EL (cell line): Measurements from ENCODE around the gene AQP10.
A peak's percentile ranks its signal among the peaks of the same experiment; 100 is the strongest.
"Not testable (repeated sequence)": the region's sequence is repeated elsewhere in the genome, so short reads cannot be mapped to it uniquely, and the experiment has no call there.

Source experiments
- DNase-seq: peaks from one replicate; pipeline ENCODE4 v3.0.0-alpha.2; 2016

The AQP10 gene, protein sequence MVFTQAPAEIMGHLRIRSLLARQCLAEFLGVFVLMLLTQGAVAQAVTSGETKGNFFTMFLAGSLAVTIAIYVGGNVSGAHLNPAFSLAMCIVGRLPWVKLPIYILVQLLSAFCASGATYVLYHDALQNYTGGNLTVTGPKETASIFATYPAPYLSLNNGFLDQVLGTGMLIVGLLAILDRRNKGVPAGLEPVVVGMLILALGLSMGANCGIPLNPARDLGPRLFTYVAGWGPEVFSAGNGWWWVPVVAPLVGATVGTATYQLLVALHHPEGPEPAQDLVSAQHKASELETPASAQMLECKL

DNA sequence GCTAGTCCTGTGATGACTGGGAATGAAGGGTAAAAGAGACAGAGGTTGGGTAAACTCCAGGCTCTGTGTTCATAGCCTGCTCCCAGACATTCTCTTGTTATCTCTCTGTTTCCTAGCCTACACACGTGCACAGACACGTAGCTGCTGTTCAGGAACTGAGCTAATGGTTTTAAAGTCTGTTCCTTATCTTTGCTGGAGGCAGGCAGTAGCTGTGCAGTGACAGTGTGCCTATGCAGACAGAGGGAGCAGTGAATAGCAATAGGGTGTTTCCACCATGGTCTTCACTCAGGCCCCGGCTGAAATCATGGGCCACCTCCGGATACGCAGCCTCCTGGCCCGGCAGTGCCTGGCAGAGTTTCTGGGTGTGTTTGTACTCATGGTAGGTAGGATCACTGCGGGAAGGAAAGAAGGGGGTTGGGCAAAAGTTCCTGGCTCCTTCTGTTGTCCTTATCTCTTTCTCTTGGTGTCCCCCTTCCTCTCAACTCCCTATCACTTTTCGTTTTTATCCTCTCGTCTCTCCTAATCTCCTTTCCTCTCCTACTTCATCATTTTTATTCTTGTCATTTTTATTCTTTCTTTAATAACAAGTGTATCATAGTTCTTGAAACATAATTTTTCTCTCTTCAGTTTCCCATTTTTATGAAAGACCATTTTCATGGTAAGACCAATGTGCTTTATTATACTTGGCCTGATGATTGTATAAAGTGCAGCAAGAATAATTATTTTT lies at the start of gene AQP10:
Gene AQP10, plus strand, starts transcription at position 212 of the 727 bp plus-strand sequence. Its CDS starts 63 bp downstream, at position 275.
- no peak for DNase-seq

DNA sequence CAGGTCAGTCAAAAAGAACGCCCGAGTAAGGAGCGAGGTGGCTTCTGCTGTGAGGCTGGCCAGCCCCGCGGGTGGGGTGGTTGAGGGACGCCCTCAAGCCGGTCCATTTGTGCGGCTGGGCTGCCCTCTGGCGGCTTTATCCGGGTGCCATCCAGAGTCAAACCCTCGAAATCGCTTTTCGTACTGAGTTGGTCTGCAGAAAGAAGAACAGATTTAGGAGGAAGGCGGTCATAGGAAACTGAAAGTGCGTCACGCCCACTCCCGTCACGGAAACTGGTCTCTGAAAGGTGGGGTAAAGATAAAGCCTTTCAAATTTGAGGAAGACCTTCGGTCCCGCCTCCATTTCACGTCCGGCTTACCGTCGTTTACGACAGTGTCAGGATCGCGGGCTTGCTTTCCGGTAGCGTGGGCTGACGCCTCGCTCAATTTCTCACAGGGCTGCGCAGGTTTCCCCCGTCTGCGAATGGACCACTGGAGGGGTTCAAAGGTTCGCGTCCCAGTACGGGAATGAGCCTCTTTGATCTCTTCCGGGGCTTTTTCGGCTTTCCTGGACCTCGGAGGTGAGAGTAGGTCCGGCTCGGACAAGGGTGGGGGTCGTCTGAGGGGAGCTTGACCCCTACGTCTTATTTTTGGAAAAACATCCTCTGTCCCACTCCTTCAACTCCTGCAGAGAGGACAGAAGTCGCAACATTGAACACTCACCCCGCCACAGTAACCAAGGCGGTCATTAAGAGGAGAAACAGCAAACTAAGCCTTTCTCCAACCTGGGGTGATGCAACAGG lies 48.5 kb upstream of the AQP10 start, which contains the start of gene HAX1:
Gene HAX1, plus strand, starts transcription at position 413 of the 782 bp plus-strand sequence. Its CDS starts 95 bp downstream, at position 508.
- peak; percentile 98 for DNase-seq

GRCh38 chr1:154272999-154273563 lies 47.8 kb upstream of the AQP10 start:
- DNase-seq: no peak

DNA sequence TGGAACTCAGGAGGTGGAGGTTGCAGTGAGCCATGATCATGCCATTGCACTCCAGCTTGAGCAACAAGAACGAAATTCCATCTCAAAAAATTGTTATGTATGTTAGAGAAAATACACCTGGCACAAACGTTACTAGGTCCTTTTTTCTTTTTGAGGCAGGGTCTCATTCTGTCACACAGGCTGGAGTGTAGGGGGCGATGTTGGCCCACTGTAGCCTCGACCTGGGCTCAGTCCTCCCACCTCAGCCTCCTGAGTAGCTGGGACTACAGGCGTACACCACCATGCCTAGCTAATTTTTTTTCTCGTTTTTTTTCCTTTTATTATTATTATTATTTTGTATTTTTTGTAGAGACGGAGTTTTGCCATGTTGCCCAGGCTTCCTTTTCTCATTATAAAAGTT lies 44.1 kb upstream of the AQP10 start:
- no peak for DNase-seq

DNA sequence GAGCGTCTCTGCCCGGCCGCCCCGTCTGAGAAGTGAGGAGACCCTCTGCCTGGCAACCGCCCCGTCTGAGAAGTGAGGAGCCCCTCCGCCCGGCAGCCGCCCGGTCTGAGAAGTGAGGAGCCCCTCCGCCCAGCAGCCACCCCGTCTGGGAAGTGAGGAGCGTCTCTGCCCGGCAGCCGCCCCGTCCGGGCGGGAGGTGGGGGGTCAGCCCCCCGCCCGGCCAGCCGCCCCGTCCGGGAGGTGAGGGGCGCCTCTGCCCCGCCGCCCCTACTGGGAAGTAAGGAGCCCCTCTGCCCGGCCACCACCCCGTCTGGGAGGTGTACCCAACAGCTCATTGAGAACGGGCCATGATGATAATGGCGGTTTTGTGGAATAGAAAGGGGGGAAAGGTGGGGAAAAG lies 33.3 kb upstream of the AQP10 start:
- not testable (repeated sequence) for DNase-seq

- DNase-seq: no peak
Observed at GRCh38 chr1:154288661-154289060, 32.2 kb upstream of the AQP10 start.

- DNase-seq: no peak
Observed at GRCh38 chr1:154290921-154291320, 30.0 kb upstream of the AQP10 start.

- no peak for DNase-seq
Observed at GRCh38 chr1:154295408-154296235, 25.3 kb upstream of the AQP10 start.

- DNase-seq: no peak
Observed at GRCh38 chr1:154301582-154301981, 19.3 kb upstream of the AQP10 start.

- DNase-seq: no peak
Observed at GRCh38 chr1:154304664-154305337, 16.1 kb upstream of the AQP10 start.

- no peak for DNase-seq
Observed at GRCh38 chr1:154306151-154306550, 14.7 kb upstream of the AQP10 start.

- not testable (repeated sequence) for DNase-seq
Observed at GRCh38 chr1:154307670-154308270, 13.1 kb upstream of the AQP10 start.

DNA sequence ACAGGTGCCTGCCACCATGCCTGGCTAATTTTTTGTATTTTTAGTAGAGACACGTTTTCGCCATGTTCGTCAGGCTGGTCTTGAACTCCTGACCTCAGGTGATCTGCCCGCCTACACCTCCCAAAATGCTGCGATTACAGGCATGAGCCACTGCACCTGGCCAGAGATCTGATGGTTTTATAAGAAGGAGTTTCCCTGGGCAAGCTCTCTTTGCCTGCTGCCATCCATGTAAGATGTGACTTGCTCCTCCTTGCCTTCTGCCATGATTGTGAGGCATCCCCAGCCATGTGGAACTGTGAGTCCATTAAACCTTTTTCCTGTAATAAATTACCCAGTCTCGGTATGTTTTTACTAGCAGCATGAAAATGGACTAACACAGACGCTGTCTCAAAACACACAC lies 11.8 kb upstream of the AQP10 start:
- DNase-seq: not testable (repeated sequence)

GRCh38 chr1:154312229-154313065 lies 8.4 kb upstream of the AQP10 start:
- DNase-seq: not testable (repeated sequence)

GRCh38 chr1:154313066-154313356 lies 7.9 kb upstream of the AQP10 start:
- no peak for DNase-seq

- DNase-seq: not testable (repeated sequence)
Observed at GRCh38 chr1:154314226-154314625, 6.7 kb upstream of the AQP10 start.

DNA sequence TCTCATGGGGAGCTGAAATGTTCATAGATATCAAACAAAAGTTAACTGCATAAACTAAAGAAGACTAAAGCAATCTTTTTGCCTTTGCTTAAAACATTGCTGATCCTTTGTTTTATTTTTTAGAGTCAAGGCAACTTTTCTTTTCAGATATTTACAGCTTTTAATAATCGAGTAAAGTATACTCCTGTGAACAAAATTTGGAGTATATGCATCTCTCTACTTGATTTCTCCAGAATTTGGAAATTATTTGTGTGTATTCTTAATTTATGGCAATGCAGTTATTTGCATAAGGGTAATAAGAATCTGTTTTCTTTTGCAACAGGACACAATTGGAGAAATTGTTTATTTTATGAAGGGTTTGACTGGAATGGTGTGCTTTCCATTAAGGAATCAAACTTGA lies 4.2 kb upstream of the AQP10 start:
- DNase-seq: no peak

- DNase-seq: no peak
Observed at GRCh38 chr1:154318386-154318785, 2.5 kb upstream of the AQP10 start.

DNA sequence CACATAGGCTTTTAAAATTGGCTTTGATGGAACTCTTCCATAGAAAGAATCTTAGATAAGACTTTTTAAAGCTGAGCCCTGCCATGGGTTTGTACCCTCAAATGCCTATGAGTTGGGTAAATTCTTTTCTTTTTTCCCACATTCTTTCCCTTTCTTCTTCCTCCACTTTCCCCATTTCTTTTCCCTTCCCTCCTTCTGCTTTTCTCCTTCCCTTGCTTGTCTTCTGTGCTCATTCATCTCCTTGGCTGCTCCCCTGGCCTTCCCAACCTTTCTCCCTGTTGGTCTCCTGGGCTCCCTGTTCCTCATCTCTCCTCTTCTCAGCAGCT lies 679 bp downstream of the AQP10 start:
- not testable (repeated sequence) for DNase-seq

DNA sequence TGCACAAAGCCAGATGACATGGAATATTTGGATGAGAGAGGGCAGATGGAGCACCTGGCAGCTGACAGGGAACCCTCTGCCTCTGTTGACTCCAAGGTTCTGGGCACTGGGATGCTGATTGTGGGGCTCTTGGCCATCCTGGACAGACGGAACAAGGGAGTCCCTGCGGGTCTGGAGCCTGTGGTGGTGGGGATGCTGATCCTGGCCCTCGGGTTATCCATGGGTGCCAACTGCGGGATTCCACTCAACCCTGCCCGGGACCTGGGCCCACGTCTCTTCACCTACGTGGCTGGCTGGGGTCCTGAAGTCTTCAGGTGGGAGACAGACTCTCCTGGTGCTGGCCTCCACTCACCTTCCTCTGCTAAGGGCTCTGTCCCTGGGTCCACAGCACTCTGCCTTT lies 2.6 kb downstream of the AQP10 start:
- DNase-seq: no peak

GRCh38 chr1:154324241-154324640 lies 3.3 kb downstream of the AQP10 start:
- no peak for DNase-seq
